Activated CD4-positive, alpha-beta T cell treated with anti-CD3 and anti-CD28 coated beads for 24 hours (primary cell): ENCODE data around the gene CENPB.
"Not testable (repeated sequence)": the region's sequence is repeated elsewhere in the genome, so short reads cannot be mapped to it uniquely, and the experiment has no call there.

Experiments used
- DNase-seq, 2 donors: peaks; one replicate each; pipeline ENCODE4 v3.0.0-alpha.2; 2020; ENCODE audit warnings: low read depth in 2 of 2

The CENPB gene

DNA sequence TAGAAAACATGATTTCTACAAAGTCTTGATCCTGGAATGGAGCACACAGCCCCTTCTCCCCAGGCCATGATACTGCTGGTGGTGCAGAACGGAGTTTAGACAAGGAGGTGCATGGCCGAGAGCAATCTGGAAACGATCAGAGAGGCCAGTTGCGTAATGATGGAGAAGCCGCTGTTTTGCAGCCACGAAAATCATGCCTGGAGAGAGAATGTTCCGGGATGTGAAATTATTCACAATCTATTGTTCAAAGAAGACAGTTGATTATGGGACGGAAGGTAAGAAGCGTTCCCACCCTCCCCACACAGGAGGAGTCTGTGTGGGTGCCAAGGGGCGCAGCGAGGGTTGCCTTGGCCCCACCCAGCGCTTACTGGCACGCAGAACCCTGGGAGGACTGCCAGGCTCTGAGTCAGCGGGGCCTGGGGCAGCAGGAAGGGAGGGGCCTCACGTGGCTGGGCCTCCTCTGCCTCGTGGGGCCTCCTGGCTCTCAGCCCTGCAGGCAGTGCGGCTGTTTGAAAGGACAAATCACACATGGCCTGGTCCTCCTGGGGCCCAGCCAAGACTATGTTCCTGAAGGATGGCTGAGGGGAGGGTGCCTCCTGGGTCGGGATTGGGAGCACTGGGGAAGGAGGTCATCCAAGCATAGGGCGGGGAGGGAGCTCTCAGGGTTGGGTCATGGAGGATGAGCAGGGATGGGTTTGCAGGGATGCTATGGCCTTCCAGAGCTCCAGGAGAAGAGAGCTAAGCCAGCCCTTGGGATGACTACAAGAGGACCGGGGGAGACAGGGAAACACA lies 25.1 kb upstream of the CENPB start:
- DNase-seq = peak; percentile 84 to 91

DNA sequence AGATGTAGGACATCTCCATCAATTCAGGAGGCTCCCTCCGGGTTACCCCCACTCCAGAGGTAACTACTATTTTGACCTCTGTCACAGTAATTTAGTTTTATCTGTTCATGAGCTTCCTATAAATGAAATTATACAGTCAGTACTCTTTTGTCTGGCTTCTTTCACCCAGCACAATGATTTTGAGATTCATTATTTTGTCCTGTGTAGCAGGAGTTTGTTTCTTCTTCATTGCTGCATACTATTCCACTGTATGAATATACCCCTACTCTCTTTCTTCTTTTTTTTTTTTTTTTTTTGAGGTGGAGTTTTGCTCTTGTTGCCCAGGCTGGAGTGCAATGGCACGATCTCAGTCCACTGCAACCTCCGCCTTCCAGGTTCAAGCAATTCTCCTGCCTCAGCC lies 22.0 kb upstream of the CENPB start:
- DNase-seq = no peak

GRCh38 chr20:3804781-3805180 lies 18.2 kb upstream of the CENPB start:
- DNase-seq = no peak

DNA sequence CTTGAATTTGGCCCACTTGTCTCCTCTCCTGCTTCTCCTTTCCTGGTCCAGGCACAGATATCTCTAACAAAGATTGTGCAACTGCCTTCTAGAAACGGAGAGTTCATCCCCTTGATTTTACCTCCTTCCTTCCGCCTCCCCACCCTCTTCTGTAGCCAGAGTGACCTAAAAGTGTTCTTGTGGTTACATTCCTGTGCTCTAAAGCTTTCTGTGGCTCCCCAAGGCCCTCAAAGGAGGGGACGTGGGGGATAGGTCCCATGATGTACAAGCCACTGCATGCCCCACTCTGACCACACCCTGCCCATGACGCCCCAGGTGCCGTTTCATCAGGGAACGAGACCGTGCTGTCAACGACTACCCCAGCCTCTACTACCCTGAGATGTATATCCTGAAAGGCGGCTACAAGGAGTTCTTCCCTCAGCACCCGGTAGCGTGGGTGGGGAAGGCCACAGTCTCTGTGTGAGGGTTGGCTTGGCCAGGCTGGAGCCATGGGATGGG lies 17.8 kb upstream of the CENPB start:
- DNase-seq = no peak

- no peak for DNase-seq
Measured at GRCh38 chr20:3803854-3804253, 17.3 kb upstream of the CENPB start.

GRCh38 chr20:3803289-3803688 lies 16.7 kb upstream of the CENPB start:
- no peak for DNase-seq

GRCh38 chr20:3802524-3803239 lies 16.1 kb upstream of the CENPB start:
- no peak for DNase-seq

DNA sequence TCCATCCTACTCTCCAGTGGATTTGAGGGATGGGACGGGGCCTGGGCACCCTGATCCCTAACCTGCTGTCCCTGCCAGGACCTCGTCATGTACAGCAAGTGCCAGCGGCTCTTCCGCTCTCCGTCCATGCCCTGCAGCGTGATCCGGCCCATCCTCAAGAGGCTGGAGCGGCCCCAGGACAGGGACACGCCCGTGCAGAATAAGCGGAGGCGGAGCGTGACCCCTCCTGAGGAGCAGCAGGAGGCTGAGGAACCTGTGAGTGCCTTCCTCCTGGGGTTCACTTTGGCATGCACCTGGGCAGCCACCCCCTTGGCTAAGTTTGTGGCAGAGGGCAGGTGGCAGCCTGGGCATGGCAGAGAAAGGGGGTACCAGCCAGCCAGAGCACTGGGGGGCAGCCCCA lies 15.3 kb upstream of the CENPB start:
- no peak for DNase-seq

DNA sequence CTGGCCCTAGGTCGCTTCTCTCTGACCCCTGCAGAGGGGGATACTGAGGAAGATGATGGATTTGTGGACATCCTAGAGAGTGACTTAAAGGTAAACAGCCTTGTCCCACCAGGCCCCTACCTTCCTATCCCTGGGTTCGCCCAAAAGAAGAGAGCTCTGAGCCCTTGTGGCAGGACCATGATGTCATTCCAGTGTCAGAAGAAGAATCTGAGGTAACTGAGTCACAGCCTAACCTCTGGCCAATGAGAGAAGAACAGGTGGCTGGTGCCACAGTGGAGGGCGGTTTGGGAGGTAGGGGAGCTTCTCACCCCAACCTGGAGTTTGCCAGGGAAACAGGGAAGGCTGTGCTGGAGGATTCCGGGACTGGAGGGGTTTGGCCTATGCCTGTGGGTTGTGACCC lies 14.8 kb upstream of the CENPB start:
- no peak for DNase-seq

DNA sequence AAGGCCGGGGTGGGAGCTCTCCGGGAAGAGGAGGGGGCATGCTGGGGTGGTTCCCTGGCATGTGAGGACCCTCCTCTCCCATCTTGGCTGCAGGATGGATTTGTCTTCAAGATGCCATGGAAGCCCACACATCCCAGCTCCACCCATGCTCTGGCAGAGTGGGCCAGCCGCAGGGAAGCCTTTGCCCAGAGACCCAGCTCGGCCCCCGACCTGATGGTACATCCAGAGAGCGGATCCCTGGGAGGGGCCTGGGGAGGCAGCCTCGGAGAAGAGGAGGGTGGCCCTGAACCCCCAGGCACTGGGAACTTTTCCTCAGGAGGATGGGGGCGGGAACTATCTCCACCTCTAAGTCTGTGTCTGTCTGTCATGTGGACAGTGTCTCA lies 14.3 kb upstream of the CENPB start:
- DNase-seq = no peak

GRCh38 chr20:3800256-3800877 lies 13.8 kb upstream of the CENPB start:
- DNase-seq = no peak

- DNase-seq = no peak
Measured at GRCh38 chr20:3798908-3799248, 12.3 kb upstream of the CENPB start.

- no peak for DNase-seq
Measured at GRCh38 chr20:3798373-3798768, 11.8 kb upstream of the CENPB start.

GRCh38 chr20:3797592-3798372 lies 11.2 kb upstream of the CENPB start:
- DNase-seq = no peak

GRCh38 chr20:3797226-3797545 lies 10.6 kb upstream of the CENPB start:
- DNase-seq = no peak

- no peak for DNase-seq
Measured at GRCh38 chr20:3796477-3797225, 10.1 kb upstream of the CENPB start.

- peak; percentile 81 to 90 for DNase-seq
Measured at GRCh38 chr20:3795511-3796468, 9.2 kb upstream of the CENPB start, which contains the start of gene CDC25B. CDC25B (plus strand) TSS chr20:3796310; CDS start chr20:3796532, 222 bp downstream.

- no peak for DNase-seq
Measured at GRCh38 chr20:3794701-3795420, 8.3 kb upstream of the CENPB start.

- DNase-seq = not testable (repeated sequence)
Measured at GRCh38 chr20:3794168-3794567, 7.6 kb upstream of the CENPB start.

DNA sequence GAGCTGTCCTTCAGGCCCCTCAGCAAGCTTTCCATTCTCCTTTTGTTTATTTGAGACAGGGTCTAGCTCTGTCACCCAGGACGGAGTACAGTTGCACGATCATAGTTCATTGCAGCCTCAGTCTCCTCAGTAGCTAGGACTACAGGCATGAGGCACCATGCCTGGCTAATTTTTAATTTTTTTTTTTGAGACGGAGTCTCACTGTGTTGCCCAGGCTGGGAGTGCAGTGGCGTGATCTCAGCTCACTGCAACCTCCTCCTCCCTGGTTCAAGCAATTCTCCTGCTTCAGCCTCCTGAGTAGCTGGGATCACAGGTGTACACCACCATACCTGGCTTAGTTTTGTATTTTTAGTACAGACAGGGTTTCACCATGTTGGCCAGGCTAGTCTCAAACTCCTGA lies 2.7 kb upstream of the CENPB start:
- not testable (repeated sequence) for DNase-seq
